Hepatic stellate cell (primary cell): Measurements from ENCODE around the gene TYRP1.
A peak's percentile ranks its signal among the peaks of the same experiment; 100 is the strongest.

ENCODE experiments used
- DNase-seq: peaks from one replicate; pipeline ENCODE4 v3.0.0; 2011; ENCODE audit warnings: low spot score

The TYRP1 gene

GRCh38 chr9:12697719-12698118 lies 4.5 kb downstream of the TYRP1 start:
- no peak for DNase-seq

- no peak for DNase-seq
These were observed 5.1 kb downstream of the TYRP1 start for GRCh38 chr9:12698266-12698665.

- DNase-seq: no peak
These were observed 5.8 kb downstream of the TYRP1 start for GRCh38 chr9:12698986-12699385.

- DNase-seq: no peak
These were observed 6.3 kb downstream of the TYRP1 start for GRCh38 chr9:12699529-12699928.

GRCh38 chr9:12701126-12701525 lies 7.9 kb downstream of the TYRP1 start:
- no peak for DNase-seq

GRCh38 chr9:12702160-12702758 lies 9.1 kb downstream of the TYRP1 start:
- DNase-seq: peak; percentile 8

GRCh38 chr9:12703996-12704395 lies 10.8 kb downstream of the TYRP1 start:
- DNase-seq: no peak

- no peak for DNase-seq
These were observed 12.7 kb downstream of the TYRP1 start for GRCh38 chr9:12705738-12706391.

GRCh38 chr9:12708562-12709298 lies 15.5 kb downstream of the TYRP1 start:
- DNase-seq: no peak

- DNase-seq: no peak
These were observed 19.3 kb downstream of the TYRP1 start for GRCh38 chr9:12712532-12712931.

GRCh38 chr9:12715268-12715667 lies 22.1 kb downstream of the TYRP1 start:
- DNase-seq: no peak

- DNase-seq: no peak
These were observed 23.8 kb downstream of the TYRP1 start for GRCh38 chr9:12716823-12717600.

GRCh38 chr9:12717907-12718306 lies 24.7 kb downstream of the TYRP1 start:
- no peak for DNase-seq

GRCh38 chr9:12718482-12719026 lies 25.4 kb downstream of the TYRP1 start:
- DNase-seq: no peak

GRCh38 chr9:12719431-12719830 lies 26.2 kb downstream of the TYRP1 start:
- no peak for DNase-seq

GRCh38 chr9:12720551-12720950 lies 27.4 kb downstream of the TYRP1 start:
- DNase-seq: no peak

- no peak for DNase-seq
These were observed 28.9 kb downstream of the TYRP1 start for GRCh38 chr9:12722131-12722530.

- no peak for DNase-seq
These were observed 30.3 kb downstream of the TYRP1 start for GRCh38 chr9:12723409-12724028.

- no peak for DNase-seq
These were observed 33.6 kb downstream of the TYRP1 start for GRCh38 chr9:12726795-12727194.

- DNase-seq: no peak
These were observed 37.0 kb downstream of the TYRP1 start for GRCh38 chr9:12730198-12730597.

- DNase-seq: no peak
These were observed 37.7 kb downstream of the TYRP1 start for GRCh38 chr9:12730927-12731326.

- DNase-seq: no peak
These were observed 39.8 kb downstream of the TYRP1 start for GRCh38 chr9:12732971-12733370.
